ENCODE measurements around the gene MYOZ2.
"Not testable (repeated sequence)": the region's sequence is repeated elsewhere in the genome, so short reads cannot be mapped to it uniquely, and the experiment has no call there.

DNA sequence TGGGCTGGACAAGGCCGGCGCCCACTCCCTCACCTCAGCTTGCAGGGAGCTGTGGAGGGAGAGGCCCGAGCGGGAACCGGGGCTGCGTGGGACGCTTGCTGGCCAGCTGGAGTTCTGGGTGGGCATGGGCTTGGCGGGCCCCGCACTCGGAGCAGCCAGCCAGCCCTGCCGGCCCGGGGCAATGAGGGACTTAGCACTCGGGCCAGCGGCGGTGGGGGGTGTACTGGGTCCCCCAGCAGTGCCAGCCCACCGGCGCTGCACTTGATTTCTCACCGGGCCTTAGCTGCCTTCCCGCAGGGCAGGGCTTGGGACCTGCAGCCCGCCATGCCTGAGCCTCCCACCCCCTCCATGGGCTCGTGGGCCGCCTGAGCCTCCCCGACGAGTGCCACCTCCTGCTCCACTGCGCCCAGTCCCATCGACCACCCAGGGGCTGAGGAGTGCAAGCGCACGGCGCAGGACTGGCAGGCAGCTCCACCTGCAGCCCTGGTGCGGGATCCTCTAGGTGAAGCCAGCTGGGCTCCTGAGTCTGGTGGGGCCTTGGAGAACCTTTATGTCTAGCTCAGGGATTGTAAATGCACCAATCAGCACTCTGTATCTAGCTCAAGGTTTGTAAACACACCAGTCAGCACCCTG, 38.2 kb downstream of the MYOZ2 start:
- TF ChIP-seq, protein P1, sequence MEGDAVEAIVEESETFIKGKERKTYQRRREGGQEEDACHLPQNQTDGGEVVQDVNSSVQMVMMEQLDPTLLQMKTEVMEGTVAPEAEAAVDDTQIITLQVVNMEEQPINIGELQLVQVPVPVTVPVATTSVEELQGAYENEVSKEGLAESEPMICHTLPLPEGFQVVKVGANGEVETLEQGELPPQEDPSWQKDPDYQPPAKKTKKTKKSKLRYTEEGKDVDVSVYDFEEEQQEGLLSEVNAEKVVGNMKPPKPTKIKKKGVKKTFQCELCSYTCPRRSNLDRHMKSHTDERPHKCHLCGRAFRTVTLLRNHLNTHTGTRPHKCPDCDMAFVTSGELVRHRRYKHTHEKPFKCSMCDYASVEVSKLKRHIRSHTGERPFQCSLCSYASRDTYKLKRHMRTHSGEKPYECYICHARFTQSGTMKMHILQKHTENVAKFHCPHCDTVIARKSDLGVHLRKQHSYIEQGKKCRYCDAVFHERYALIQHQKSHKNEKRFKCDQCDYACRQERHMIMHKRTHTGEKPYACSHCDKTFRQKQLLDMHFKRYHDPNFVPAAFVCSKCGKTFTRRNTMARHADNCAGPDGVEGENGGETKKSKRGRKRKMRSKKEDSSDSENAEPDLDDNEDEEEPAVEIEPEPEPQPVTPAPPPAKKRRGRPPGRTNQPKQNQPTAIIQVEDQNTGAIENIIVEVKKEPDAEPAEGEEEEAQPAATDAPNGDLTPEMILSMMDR (IDR thresholded peaks at IDR 0.05), result not testable (repeated sequence)
- TF ChIP-seq POLR2AphosphoS5 (IDR thresholded peaks at IDR 0.05; ENCODE audit: insufficient read depth in 1 of 2, low read depth in 1 of 2); POLR2A (IDR thresholded peaks at IDR 0.05): not testable (repeated sequence)
